Mammary epithelial cell (primary cell): ENCODE data around the gene PDGFA.

ENCODE experiments used
- EZH2 ChIP-seq: IDR thresholded peaks from 2 replicates; pipeline ENCODE4 v1.6.1; 2012; ENCODE audit warnings: low read length, inconsistent platforms, borderline replicate concordance
- TF ChIP-seq, protein P1 (sequence below), 2 donors: IDR thresholded peaks in 1 of 2; conservative IDR thresholded peaks in 1 of 2; 2 replicates each; pipeline ENCODE4 v1.5.1; 2011 to 2012; ENCODE audit warnings: inconsistent platforms in 2 of 2, low read length in 2 of 2, mild to moderate bottlenecking in 2 of 2, control low read depth in 1 of 2, low read depth in 1 of 2; ENCODE audit not compliant: insufficient read depth in 1 of 2; ENCODE audit errors: extremely low read depth in 1 of 2

GRCh38 chr7:497946-498655 lies 21.5 kb downstream of the PDGFA start:
- no peak for TF ChIP-seq EZH2
- TF ChIP-seq, protein P1, sequence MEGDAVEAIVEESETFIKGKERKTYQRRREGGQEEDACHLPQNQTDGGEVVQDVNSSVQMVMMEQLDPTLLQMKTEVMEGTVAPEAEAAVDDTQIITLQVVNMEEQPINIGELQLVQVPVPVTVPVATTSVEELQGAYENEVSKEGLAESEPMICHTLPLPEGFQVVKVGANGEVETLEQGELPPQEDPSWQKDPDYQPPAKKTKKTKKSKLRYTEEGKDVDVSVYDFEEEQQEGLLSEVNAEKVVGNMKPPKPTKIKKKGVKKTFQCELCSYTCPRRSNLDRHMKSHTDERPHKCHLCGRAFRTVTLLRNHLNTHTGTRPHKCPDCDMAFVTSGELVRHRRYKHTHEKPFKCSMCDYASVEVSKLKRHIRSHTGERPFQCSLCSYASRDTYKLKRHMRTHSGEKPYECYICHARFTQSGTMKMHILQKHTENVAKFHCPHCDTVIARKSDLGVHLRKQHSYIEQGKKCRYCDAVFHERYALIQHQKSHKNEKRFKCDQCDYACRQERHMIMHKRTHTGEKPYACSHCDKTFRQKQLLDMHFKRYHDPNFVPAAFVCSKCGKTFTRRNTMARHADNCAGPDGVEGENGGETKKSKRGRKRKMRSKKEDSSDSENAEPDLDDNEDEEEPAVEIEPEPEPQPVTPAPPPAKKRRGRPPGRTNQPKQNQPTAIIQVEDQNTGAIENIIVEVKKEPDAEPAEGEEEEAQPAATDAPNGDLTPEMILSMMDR (conservative IDR thresholded peaks at IDR 0.05 in 1 of 2, IDR thresholded peaks at IDR 0.05 in 1 of 2; ENCODE audit: extremely low read depth in 1 of 2, insufficient read depth in 1 of 2, low read depth in 1 of 2, low read length in 2 of 2) = no peak
